NCI-H1436 treated with DMSO at 0.1 percent for 48 hours (cell line): ENCODE data around the gene POMGNT2.

Experiments
- DNase-seq: peaks from one replicate; lab custom pipeline; 2025; lab: John Stamatoyannopoulos, UW

The POMGNT2 gene

DNA sequence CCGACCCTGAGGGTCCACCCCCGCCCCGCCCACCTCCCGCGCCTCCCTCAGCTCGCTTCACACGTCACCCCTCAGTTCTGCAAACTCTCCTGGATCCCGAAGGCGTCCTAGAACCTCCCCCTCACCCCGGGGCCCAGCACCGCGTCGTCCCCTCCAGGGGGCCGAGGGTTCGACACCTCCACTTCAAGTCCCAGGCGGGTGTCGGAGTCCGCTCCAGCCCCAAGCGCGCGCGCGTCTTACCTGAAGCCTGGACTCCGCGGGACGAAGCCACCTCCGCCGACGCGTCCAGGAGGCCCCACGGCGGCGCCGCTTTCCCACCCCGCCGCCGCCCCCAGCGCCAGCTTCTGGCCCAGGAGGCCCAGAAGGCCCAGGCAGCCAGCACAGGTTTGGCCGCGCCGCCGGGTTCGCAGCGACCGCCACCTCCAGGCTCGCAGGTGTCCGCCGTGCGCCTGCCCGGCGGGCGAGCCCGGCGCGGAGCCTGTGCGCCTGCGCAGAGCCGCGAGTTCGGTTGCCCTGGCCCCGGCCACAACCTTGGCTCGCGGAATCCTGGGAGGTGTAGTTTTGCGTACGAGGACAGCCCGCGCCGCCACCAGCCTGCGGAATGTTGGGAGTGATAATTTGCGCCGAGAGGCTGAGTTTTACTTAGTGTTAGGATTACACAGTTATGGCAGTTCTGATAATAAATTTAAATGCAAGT lies at the start of gene POMGNT2:
Gene POMGNT2, minus strand, starts transcription at position 484 of the 697 bp plus-strand sequence. CDS start 24,648 bp downstream, outside the sequence.
- no peak for DNase-seq

DNA sequence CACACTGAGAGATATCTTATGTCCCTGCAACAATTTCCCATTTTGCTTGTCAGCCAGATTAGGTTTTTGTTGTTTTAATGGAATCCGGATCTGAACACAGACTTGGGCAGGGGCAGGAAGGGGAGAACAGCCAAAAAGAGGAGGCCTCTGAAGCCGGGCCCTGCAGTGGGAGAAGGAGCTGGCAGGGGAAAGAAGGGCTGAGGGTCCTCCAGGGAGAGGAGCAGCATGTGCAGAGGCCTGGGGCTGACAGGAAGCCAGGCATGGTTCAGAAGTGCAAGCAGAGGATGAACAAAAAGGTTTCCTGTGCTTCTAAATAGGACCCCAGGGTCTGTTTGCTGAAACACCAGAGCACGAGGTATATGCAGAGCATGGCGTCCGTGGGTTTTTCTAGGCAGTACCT lies 49.1 kb upstream of the POMGNT2 start:
- DNase-seq: no peak

DNA sequence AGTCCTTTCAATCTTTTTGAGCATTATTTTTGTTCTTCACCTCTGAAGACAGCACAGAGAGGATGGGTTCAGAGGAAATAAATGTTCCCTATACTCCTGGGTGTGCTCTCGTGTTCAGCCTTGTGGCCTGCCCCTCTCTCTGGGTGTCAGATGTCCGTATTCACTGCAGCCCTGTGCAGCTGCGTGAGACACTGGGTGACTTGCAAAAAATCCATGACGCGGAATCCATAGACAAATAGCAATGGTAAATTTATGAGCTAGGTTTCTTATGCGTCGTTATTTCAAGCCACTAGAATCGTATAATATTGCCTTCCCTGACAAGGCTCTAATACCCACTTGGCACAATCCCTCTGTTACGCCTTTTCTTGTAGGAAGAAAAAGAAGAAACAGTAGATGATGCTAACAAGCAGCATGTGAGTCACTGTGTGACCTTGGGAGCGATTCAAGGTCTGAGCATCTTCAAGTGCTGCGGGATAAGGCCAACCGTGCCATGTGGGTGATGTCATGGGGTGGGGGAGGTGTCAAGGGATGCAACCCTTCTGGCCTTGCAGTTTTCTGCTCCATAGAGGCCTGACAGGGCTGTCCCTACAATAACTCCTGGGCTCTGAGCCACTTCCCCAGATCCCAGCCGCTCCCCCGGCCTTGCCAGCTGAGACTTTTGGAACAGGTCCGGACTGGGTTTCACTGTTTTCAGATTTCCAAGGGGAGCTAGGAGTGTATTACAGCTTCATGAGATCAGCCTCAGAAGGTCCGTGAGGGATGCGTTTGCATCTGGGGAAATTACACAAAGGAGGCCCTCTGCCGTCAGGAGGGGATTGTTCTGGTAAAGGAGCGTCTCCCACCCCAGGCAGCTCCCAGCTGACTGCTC lies 47.6 kb upstream of the POMGNT2 start:
- DNase-seq: no peak

DNA sequence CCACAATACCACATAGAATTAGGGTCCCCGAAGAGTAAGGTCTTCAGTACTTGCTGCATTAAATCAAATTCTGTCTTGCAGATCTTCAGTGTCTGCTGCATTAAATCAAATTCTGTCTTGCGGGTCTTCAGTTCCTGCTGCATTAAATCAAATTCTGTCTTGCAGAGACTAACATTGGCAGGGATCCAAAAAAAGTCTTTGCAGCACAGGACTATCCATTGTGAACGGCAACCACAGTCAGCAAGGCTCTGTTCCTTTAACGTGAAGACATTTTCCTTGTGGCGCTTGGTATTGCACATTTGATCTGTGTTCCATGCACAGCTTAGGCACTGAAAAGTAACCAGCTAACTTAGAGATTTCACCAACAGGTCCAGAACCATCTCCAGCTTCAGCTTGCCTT lies 46.8 kb upstream of the POMGNT2 start:
- no peak for DNase-seq

DNA sequence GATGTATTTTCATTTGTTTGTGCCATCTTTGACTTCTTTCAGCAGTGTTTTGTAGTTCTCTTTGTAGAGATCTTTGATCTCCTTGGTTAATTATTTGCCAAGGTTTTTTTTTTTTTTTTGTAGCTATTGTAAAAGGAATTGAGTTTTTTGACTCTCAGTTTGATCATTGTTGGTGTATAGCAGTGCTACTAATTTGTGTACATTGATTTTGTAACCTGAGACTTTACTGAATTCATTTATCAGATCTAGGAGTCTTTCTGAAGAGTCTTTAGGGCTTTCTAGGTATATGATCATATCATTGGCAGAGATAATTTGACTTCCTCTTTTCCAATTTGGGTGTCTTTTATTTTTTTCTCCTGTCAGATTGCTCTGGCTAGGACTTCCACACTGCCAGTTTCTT lies 42.2 kb upstream of the POMGNT2 start:
- DNase-seq: no peak

DNA sequence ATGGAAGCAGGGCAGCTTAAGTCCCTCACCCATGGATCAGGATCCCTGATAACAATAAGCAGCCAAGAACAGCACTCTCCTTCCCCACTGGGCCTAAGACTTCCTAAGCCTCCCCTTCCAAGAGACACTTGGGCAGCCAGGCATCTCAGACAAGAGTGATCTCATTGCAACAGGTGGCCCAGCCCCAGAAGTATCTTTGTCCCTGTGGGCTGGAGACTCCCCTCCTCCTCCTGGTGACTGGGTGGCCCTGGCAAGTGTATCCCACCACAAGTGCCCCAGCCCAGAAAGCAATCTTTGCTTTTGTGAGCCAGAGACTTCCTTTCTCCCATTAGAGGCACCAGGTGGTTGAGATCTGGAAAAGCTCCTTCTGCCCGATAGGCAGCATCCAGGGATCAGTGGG lies 40.7 kb upstream of the POMGNT2 start:
- no peak for DNase-seq

DNA sequence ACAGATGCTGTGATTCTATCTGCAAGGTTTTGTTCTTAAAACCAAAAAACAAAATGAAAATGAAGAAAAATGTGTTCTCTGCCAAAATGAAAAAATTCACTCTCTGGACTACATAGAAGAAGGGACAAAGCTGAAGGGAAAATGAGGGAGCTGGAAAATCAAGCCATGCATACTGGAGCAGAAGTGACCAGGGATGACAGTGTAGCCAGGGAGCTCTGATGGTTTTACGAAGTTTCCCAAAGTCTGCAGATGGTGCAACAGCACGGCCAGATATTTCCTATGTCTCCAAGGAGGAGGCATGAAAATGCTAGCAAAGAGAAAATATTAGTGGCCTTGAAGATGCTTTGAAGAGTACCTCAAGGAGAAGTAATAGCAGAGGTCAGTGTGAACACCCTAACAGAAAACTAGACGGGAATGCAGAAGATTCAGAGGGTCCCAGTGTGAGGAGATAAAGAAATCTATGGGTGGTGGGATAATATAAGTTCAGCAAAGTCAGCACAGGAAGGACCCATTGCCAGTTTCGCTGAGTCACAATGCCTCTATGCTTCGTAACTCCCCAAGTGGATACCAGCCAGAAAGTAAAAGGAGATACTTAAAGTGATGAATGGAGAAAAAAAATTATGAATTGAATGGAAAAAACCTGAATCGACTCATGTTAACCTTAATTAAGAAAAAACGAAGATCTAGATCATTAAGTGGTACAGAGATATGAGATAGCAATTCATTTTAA lies 39.0 kb upstream of the POMGNT2 start:
- DNase-seq: no peak

DNA sequence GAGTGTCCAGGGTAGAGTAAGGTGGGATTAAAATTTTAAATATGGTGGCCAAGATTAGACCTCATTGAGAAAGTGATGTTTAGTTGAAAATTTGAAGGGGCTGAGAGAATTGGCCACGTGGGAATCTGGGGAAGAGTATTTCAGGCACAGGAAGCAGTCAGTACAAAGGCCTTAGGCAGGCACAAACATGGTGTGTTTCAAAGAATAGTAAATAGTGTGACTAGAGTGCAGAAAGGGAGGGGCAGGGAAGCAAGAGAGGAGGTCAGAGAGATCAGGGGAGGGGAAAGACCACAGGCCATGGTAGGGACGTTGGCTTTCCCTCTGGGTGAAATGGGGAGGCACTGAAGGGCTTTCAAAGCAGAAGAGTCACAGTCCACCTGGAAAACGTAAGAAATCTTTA lies 36.6 kb upstream of the POMGNT2 start:
- DNase-seq: no peak

DNA sequence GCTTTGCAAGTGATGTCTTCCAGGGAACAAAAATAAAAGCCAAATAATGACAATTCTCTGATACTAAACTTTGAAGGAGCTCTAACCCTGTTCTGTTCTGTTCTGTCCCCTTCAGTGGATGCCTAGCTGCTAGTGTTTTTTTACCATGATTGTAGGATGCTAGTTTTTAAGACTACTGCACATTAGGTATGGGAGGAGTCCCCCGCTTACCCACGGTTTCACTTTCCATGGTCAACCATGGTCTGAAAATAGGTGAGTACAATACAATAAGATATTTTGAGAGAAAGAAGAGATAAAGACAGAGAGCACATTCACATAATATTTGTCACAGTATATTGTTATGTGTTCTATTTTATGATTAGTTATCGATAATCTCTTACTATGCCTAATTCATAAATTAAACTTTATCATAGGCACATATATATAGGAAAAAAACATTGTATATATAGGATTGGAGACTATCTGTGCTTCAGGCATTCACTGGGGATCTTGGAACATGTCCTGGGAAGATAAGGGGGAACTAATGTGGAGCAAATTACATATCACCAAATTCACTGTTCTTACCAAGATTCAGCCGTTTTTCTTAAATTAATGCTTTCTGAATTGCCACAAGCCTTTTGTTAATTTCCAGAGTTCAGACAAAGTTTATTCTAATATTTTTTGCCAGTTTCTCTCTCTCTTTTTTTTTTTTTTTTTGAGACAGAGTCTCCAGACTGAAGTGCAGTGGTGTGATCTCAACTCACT lies 32.8 kb upstream of the POMGNT2 start:
- DNase-seq: no peak

DNA sequence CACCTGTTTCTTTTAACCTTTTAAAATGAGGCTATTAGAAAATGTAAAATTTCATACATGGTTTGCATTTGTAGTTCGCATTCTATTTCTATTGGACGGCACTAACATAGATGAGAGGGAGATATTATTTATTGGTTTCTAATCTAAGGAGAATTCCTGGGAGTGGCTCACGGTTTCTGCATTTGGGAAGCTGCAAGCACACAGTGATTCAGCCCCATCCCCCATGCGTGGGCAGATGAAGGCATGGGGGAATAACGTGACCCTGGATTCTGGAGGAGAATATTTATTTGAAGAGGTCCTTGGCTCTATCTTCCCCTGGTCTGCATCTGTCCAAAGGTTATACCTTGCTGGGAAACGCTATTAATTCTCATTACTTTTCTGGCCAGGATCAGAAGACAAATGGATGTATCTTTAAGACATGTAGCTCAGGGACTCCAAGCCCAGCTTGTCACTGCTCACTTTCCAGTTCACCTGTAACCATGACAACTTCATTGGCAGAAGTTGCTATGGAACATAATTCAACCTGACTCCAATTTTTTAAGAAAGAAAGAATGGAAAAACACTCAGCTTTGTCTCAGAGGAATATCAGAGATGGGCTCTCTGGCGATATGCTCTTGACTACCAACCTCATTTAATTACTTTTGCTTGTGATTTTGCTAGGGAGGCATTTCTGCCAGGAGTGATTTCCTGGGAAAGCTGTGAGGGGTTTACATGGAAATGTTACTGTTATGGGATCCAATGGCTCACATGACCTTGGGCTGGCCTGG lies 27.2 kb upstream of the POMGNT2 start:
- no peak for DNase-seq

DNA sequence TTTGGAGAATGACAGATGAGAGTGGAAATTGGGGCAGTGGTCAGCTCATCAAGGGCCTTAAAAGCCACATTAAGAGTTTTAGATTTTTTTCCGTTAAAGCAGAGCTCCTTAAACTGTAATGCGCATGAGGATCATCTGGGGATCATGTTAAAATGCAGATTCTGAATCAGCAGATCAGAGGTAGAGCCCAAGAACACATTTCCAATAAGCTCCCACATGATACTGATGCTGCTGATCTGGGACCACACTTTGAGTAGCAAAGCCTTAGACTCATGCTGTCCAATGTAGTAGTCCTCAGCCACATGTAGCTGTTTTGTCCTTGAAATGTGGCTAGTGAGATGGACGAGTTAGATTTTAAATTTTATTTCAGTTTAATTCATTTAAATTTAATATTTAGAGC lies 26.3 kb upstream of the POMGNT2 start:
- DNase-seq: no peak

DNA sequence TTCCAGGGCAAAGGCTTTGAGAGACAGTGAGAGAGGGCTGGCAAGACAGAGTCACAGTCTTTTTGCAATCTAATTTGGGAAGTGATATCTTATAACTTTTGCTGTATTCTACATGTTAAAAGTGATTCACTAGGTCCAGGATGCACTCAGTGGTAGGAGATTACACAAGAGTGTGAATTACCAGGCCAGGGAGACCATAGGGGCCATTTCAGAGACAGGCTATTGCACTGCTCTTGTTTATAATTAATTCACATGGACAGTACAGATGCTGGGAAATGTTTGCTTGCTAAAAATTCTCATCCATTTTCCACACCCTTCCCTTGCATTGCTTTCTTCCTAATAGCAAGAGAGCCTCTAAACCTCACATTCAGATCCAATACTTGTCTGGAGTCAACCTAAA lies 22.6 kb upstream of the POMGNT2 start:
- DNase-seq: no peak

DNA sequence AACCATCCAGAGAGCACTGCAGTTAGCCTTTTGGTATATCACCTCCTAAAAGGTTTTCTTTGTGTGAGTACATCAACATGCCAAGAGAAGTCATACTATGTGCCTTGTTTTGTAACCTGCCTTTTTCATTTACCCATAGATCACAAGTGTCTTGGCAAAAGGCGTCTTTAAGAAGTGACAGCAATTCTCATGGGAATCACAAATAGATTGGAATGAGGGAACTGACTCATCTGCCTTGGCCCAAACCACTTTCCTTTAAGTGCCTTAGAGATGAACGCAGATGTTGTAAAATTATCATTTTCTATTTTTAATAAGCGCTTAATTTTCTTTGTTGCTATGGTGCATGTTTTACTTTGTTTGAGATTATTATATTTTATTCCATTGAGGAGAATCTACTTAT lies 20.7 kb upstream of the POMGNT2 start:
- no peak for DNase-seq

DNA sequence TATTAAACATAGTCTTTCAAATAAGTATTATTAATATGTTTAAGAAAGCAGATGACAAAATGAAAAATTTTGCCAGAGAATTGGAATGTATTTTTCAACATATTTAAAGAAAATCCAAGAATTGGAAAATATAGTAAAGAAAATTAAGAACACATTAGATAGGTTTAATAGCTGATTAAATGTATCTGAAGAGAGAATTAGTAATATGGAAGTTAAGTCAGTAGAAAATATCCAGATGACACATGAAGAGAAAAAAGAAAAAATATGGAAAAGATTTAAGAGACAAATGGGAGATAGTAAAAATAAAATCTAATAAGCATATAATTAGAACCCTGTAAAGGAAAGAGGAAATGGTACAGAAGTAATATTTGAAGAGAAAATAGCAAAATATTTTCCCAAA lies 18.0 kb upstream of the POMGNT2 start:
- DNase-seq: no peak

DNA sequence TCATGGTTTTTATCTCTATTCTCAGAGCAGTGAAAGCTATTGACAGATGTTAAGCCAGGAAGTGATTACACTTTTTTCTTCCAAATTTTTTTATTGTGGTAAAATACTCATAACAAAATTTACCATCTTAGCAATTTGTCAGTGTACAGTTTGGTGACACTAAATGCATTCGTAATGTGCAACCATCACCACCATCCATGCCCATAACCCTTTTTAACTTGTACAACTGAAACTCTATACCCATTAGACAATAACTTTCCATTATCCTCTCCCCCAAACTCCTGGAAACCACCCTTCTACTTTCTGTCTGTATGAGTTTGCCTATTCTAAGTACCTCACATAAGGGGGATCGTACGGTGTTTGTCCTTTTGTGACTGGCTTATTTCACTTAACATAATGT lies 15.1 kb upstream of the POMGNT2 start:
- DNase-seq: no peak

DNA sequence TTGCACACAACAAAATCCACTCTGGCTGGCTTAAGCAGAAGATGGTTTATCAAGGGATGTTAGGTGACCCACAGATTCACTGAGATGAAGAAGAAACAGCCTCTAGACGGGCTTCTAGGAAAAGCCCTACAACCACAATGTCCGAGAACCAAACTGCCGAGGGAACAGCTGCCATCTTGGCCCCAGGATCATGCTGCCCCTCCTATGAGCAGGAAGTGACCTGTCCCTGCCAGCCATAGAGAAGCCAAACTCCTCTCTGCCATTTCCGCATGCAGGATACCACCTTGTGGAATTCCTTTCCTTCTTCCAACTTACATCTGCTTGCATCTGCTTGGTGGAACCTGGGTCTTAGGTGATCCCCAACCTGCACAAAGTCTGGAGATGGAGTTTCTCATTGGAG lies 11.4 kb upstream of the POMGNT2 start:
- no peak for DNase-seq

DNA sequence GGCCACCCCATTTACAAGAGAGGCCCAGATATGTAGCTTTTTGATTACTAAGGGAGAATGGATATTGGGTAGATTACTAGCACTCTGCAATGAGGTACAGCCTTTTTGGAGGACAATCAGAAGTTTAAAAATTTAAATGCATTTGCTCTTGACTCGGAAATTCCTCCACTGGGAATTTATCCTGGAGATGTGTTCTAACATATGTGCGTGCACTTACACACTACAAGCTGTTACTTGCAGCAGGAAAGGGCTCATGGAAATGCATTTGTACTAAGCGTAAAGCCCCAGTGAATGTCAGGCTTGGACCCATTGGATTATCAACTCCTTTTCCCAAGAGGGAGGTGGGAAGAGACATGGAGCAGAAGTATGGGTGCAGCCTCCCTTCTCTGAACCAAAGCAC lies 7.8 kb upstream of the POMGNT2 start:
- no peak for DNase-seq

DNA sequence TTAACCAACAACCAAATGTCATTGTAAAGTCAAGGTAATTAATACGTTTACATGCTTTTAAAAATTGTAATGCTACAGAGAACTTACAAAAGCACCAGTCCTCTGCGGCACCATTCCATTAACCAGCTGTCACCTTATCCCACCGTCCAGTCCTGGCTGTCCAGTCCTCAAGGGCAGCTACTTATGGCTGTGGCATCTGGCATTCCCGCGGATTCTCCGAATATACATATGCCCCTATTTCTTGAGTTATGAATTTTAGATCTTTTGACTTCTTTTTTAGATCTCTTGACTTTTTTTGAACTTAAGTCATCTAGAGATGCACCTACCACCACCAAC lies 382 bp upstream of the POMGNT2 start:
- no peak for DNase-seq

DNA sequence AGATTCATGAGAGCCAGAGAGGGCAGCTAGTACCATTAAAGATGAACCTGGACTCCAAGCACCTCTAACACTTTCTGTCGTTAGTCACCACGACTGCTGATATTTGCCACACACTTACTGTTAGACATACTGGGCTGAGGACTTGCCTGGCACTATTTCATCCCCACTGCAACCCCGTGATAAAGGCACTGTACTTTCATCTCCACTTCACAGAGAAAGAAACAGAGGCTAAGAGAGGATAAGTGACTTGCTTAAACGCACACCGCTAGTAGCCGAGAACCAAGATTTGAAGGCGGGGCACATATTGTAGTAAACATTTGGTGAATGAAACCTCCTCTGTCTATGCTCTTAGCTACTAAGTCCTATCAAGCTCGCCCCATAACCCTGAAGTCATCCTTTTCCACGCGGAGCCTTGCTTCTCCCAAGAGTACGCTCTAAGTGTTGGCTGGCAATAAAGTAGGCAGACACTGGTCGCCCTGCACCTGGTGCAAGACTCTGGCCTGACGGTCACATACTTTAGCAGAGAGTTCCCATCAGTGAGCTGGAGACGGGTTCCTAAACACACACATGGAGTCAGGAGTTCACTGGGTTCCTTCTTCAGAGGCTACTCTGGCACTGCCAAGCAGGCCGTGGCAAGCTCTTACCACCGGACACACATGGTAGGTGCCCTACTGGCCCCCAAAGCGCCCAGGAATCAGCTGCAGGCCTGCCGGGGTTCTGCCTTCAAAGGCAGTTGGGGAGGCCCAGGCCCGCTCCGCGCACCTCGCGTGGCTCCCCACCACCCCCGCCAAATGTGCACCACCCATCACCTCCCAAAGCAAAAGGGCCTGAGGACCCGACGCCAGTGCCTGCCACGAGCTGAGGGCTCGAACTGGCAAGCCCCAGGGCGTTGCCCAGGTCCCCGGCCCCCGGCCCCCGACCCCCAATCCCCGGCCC lies 951 bp downstream of the POMGNT2 start:
- no peak for DNase-seq

DNA sequence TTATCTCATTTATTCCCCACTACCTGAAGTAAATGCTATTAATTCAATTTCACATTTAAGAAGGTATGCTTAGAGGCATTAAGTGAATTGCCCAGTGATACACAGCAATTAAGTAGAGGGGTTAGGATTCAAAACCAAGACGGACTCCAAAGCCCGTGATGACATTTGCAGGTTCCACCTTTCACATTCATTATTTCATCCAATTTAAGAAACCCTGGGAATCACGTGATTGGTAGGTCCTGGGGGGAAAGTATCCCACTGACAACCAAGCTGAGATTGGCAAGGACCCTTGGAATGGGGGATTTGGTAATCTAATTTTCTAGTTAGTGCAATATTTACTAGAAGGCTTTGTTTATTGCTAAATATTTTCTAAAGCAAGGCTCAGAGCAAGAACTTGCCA lies 1.8 kb downstream of the POMGNT2 start:
- no peak for DNase-seq
